Measurements from ENCODE around the gene ENPP7.

DNA sequence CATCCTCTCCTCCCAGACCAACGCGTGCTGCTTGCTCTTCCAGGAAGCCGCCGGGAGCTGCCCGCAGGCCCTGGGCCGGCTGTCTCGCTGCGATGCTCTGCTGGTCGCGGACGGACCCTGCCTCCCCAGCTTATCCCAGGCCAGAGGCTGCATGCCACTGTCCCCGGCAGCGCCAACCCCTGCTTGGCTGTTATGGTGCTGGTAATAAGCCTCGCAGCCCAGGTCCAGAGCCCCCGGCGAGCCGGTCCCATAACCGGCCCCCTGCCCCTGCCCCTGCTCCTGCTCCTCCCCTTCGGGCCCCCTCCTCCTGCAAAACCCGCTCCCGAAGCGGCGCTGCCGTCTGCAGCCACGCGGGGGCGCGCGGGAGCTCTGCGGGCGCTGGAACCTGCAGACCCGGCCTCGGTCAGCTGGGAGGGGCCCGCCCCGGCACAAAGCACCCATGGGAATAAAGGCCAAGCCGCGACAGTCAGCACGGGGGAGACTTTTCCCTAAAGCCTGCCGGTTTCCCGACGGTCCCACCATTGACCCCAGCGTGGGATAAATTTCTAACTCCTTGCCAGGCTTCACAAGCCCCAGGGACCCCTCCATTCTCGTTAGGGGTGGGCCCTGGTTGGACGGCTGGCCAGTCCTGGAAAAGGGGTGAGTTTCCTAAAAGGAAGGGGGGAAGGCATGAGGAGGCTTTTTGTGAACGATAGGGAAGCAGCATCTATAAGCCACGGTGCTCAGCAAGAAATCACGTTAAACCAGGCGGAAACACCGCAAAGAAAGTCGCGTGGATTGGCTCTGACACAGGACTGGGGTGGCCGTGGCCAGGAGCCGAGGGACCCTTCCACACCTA is 11.2 kb downstream of the ENPP7 start:
- TF ChIP-seq REST (tag by site-specific recombination; IDR thresholded peaks at IDR 0.05): no peak
- TF ChIP-seq ZNF585B (tag by site-specific recombination; IDR thresholded peaks at IDR 0.05): no peak
- TF ChIP-seq ZNF629 (tag by site-specific recombination; IDR thresholded peaks at IDR 0.05): no peak; the same call in 1 of the 2 replicates
- no peak for TF ChIP-seq ZNF664 (tag by site-specific recombination; IDR thresholded peaks at IDR 0.05)
- TF ChIP-seq ZNF114 (tag by site-specific recombination; IDR thresholded peaks at IDR 0.05): no peak
- TF ChIP-seq, protein P1, sequence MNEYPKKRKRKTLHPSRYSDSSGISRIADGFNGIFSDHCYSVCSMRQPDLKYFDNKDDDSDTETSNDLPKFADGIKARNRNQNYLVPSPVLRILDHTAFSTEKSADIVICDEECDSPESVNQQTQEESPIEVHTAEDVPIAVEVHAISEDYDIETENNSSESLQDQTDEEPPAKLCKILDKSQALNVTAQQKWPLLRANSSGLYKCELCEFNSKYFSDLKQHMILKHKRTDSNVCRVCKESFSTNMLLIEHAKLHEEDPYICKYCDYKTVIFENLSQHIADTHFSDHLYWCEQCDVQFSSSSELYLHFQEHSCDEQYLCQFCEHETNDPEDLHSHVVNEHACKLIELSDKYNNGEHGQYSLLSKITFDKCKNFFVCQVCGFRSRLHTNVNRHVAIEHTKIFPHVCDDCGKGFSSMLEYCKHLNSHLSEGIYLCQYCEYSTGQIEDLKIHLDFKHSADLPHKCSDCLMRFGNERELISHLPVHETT (tag by site-specific recombination; IDR thresholded peaks at IDR 0.05): no peak

Measured in HEK293 (cell line).